ENCODE data around the gene TGFBR2.

Gene TGFBR2

GRCh38 chr3:30633718-30634117 is 27.3 kb downstream of the TGFBR2 start:
- DNase-seq (ENCODE audit: low read depth), result no peak
- TF ChIP-seq CTCF (IDR thresholded peaks at IDR 0.05; ENCODE audit: low read depth, low read length, missing control alignments), result no peak
- H3K4me3 ChIP-seq (ENCODE audit: low read depth, low read length), result no peak overlapping the region

GRCh38 chr3:30634761-30635735 is 28.6 kb downstream of the TGFBR2 start:
- TF ChIP-seq CTCF (IDR thresholded peaks at IDR 0.05; ENCODE audit: low read depth, low read length, missing control alignments), result no peak
- DNase-seq (ENCODE audit: low read depth), result no peak
- H3K4me3 ChIP-seq (ENCODE audit: low read depth, low read length), result no peak overlapping the region

GRCh38 chr3:30637310-30638219 is 31.2 kb downstream of the TGFBR2 start:
- no peak for TF ChIP-seq CTCF (IDR thresholded peaks at IDR 0.05; ENCODE audit: low read depth, low read length, missing control alignments)
- no peak for DNase-seq (ENCODE audit: low read depth)
- H3K4me3 ChIP-seq (ENCODE audit: low read depth, low read length), result no peak overlapping the region

GRCh38 chr3:30638685-30639412 is 32.4 kb downstream of the TGFBR2 start:
- DNase-seq (ENCODE audit: low read depth), result no peak
- H3K4me3 ChIP-seq (ENCODE audit: low read depth, low read length), result no peak overlapping the region
- TF ChIP-seq CTCF (IDR thresholded peaks at IDR 0.05; ENCODE audit: low read depth, low read length, missing control alignments), result no peak

- no peak for TF ChIP-seq CTCF (IDR thresholded peaks at IDR 0.05; ENCODE audit: low read depth, low read length, missing control alignments)
- H3K4me3 ChIP-seq (ENCODE audit: low read depth, low read length), result no peak overlapping the region
- no peak for DNase-seq (ENCODE audit: low read depth)
Observed at GRCh38 chr3:30639937-30640336, 33.5 kb downstream of the TGFBR2 start.

- DNase-seq (ENCODE audit: low read depth), result no peak
- no peak overlapping the region for H3K4me3 ChIP-seq (ENCODE audit: low read depth, low read length)
- no peak for TF ChIP-seq CTCF (IDR thresholded peaks at IDR 0.05; ENCODE audit: low read depth, low read length, missing control alignments)
Observed at GRCh38 chr3:30640851-30641250, 34.5 kb downstream of the TGFBR2 start.
